ENCODE measurements around the gene ENOX2.

ENOX2 gene

DNA sequence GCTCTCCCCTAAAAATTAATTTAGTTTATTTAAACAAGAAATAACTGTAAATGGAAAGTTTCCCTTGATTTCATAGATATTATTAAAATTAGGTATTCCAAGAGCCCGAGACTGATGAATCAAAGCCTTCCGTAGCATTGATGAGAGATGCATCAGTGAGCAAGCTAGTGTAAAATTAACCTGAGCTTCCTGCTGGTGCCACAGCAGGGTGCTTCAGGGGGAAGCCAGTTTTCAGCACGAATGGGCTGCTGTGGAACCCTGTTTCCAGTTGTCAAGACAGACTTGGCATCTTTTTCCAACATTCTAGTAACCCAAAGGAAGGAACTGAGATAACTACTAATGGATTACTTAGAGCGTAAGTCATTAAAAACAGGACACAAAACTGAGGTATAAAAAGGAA is 279.5 kb downstream of the ENOX2 start:
- DNase-seq (ENCODE audit: low read depth): no peak

DNA sequence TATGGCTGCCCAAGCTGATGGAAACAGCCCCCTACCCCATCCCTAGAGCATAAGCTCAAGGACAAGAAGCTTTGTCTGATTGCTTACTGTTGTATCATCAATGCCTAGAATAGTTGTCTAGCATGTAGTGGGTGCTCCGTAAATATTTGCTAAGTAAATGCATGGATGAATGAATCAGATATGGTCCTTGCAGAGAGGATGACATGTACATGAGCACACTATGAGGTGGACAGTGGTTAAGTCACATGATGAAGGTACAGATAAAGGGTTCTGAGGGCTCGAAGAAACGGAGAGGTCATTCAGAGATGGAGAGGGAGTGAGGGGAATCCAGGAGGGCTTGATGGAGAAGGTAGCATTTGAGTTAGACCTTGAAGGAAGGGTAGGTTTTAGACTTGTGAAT is 287.1 kb downstream of the ENOX2 start:
- DNase-seq (ENCODE audit: low read depth): no peak

DNA sequence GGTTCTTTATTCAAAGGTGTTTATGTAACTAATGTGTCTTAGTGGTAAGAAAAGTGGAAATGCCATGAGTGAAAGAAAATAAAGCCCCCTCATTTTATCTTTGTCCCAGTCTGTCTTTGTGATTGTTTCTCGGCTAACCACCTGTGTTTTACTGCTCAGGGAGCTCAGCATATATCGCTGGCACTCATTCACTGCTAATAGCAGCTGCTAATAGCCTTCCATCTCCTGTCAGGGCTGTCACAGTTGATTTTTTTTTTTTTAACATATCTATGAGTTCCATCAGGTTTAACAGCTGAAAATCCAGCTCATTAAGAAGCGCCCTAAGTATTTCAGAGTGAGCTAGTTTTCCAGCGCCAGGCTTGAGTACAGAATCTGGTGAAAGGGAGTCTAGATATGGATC is 295.6 kb downstream of the ENOX2 start:
- no peak for DNase-seq (ENCODE audit: low read depth)

DNA sequence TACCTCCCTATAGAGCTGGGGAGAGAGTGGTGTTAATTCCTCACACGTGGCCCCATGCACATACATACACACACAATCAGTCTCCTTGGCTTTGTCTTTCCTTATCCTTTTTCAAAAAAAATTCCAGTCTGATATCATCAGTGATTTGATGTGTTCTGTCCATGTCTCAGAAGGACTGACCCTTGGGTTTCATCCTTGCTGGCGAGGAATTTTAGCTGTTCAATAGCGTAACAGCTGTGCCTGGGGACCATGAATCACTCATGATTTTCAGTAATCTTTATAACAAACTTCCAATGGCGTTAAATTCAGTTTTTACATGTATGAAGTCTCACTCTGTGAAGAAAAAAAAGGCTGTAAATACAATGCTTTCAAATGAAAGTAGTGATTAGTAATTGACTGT is 296.6 kb downstream of the ENOX2 start:
- no peak for DNase-seq (ENCODE audit: low read depth)

DNA sequence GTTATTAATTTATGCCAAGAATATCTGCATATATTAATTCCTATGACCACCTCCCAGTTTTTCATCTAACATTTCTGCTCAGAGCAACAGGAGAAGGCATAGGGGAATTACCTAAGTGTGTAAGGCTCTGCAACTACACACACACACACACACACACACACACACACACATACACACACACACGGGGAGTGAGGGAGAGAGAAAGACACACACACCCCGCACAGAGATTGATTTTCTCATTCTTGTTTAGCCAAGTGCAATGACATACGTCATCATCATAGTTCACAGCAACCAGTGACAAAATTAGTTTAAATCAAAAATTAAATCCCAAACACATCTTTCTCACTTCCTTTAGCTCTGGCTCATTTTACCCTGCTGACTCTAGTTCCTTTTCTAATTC is 298.1 kb downstream of the ENOX2 start:
- no peak for DNase-seq (ENCODE audit: low read depth)

DNA sequence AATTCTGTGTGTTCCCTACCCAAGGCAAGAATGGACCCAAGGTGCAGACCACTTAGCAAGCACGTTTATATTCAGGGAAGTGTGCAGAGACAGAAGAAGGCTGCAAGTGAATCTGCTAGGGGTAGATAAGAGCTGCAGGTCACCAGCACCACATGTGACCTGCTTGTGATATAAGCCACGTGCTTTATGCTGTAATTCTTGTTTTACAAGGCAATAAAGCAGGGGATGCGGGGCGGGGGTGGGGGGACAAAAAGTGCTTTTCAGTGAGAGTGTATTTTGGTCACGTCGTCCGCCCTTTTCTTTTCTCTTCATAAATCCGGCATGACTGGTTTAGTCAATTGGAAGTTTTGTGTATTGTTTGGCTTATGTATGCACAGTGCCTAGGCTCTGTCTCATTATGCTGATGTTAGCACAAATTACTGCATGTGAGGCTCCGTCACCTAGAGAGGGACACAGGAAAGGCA is 308.5 kb downstream of the ENOX2 start:
- no peak for DNase-seq (ENCODE audit: low read depth)

DNA sequence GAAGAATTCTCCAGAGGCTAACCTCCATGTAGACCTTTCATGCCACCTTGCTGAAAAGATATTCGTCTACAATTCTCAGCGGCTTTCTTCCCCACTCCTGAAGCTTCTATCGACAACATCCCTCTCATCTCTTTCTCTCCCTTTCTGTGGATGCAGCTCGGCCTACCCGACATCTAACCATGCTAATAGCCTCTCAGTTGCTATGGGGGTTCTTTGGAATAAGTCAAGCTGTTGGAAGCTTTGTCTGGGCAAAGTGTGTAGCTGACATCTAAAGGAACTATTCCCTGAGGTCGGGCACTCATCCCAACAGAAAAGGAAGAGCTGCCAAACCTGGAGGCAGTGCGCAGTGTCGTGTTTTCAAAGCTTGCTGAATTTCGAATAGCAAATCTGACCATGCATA is 309.1 kb downstream of the ENOX2 start:
- no peak for DNase-seq (ENCODE audit: low read depth)

DNA sequence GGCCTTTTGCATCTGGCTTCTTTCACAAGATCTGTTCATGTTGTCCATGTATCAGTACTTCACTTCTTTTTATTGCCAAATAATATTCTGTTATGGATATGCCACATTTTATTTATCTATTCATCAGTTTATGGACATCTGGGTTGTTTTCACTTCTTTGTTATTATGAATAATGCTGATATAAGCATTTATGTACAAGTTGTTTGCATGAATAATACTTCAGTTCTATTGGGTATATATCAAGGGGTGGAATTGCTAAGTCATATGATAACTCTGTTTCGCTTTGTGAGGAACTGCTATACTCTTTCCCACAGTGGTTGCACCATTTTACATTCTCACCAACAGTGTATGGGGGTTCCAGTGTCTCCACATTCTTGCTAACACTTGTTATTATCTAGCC is 310.8 kb downstream of the ENOX2 start:
- DNase-seq (ENCODE audit: low read depth): no peak

DNA sequence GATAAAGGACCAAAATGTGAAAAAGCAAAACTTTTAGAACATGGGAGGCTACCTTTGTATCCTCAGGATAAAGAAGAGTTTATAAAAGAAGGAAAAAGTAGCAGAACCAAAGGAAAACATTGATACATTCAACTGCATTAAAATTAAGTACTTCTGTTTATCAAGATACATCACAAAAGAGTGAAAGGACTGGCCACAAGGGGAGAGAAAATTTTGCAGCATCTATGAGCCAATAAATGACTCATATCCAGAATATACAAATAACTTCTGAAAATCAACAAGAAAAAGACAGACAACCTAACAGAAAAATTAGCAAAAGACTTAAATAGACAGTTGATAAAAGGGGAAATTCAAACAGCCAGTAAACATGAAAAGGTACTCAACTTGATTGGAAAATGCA is 324.1 kb downstream of the ENOX2 start:
- no peak for DNase-seq (ENCODE audit: low read depth)

DNA sequence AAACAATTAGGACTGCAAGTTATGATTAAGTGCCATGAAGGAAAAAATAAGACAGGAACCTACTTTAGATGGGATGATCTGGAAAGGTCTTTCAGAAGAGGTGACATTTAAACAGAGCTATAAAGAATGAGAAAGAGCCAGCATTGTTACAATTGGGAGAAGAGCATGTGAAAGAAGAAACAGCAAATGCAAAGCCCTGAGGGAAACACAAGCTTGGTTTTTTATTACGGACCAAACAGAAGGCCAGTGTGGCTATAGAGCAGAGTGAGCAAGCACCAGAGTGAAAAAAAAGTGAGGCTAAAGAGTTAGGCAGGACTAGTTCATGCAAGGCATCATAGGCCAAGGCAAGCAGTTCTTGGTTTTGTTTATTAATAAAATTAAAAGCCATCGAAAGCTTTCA is 325.6 kb downstream of the ENOX2 start:
- DNase-seq (ENCODE audit: low read depth): no peak

DNA sequence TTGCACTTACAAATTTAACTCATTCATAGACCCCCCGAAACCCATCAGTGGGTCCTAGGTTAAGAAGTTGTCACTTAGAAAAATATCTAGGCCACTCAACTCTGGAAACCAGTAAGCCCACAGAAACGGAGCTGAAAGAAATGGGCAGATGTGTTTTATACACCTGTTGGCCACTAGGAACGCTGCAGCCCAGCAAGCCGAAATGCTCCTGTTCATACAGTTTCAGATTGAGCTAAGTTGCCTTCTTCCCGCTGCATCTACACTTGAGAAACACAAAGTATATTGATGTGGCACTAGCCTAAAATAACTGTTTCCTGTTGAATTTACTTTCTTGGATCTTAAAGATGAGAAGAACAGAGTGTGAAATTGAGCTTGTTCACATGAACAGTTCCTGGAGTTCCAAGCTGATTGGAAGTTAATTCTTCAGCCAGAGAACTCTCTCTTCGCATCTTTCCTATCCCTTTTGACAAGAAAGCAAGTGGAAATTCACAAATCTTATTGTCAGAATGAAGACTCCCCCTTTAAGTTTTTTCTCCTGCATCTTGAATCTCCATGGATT is 327.1 kb downstream of the ENOX2 start:
- DNase-seq (ENCODE audit: low read depth): no peak

Measured in stimulated activated CD8-positive, alpha-beta memory T cell treated with anti-CD3 and anti-CD28 coated beads, Interleukin-12 subunit alpha, Interleukin-12 subunit beta, amount 100 ng/mL, for 4 hours (primary cell).